Fibroblast of skin of right quadriceps (primary cell): Measurements from ENCODE around the gene CCDC60.
A peak's percentile ranks its signal among the peaks of the same experiment; 100 is the strongest.

ENCODE experiments used
- DNase-seq: peaks from one replicate; pipeline ENCODE4 v3.0.0-alpha.2; 2013

The CCDC60 gene

DNA sequence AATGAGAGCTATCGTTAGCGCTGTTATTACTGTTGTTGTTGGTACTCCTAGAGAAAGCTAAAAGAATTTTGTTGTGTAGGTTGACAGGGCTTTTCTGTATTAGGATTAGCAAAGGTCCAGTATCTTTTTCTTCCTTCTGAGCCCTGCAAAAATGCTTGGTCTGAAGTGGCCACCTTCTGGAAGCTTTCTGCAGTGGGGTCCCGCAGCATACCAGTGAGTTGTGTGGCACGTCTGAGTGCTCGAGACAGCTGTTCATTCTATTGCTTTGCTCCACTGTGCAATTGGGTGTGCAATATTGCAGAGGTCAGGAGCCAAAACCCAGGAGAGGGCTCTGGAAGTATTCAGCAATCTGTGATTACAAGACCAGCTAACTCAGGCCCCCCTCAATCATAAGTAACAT lies 57.1 kb downstream of the CCDC60 start:
- DNase-seq = no peak

DNA sequence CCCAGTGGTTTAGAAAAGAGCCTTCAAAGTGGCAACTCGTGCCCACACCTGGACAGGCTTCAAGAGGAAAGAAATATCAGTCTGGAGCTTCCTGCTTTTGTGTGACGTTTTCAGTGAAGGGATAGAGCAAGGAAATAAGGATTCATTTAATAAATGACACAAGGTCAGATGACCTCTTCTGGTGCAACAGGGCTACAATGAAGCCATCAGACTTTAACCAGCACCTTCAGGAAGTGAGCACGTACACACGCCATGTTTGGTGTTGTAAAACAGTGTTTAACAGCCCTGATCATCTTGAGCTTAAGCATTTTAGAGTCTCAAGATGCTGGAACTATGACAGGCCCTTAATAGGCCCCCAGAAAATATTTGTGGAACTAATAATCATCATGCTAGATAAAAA lies 59.1 kb downstream of the CCDC60 start:
- no peak for DNase-seq

DNA sequence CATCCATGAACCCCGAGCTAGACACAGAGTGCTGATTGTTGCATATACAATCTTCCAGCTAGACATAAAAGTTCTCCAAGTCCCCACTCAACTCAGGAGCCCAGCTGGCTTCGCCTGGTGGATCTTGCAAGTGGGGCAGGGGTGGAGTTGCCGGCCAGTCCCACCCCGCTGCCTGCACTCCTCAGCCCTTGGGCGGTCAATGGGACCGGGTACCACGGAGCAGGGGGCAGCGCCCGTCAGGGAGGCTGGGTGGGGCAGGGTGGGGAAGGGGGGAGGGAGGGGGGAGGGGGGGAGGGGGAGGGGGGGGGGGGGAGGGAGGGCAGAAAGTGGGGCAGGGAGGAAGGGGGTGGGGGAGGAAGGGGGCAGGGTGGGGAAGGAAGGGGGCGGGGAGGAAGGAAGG lies 63.0 kb downstream of the CCDC60 start:
- no peak for DNase-seq

DNA sequence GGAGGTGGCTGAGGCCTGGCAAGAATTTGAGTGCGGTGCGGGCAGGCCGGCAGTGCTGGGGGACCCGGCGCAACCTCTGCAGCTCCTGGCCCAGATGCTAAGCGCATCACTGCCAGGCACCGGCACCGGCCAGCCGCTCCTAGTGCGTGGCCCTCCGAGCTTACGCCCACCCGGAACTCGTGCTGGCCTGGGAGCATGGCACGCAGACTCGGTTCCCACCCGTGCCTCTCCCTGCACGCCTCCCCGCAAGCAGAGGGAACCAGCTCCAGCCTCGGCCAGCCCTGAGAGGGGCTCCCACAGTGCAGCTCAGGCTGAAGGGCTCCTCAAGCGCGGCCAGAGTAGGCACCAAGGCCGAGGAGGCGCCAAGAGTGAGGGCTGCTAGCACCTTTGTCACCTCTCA lies 63.7 kb downstream of the CCDC60 start:
- no peak for DNase-seq

DNA sequence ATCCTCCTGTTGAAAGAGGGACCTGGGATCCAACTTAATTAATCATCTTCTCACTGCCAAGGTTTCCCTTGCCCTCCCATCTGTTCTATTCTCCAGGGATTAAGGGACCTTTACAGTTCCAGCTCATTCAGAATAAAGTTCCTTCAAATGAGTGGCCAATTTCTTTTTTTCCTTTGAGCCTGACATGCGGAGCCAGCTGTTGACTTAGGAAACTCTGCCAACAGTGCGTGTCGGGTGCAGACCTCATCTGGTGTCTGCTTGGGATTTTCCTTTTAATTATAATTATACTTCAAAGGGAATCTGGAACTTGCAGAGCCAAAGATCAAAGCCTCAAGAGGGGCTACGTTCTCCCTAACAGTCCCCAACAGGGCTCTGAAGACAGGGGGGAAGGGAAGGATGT lies 64.8 kb downstream of the CCDC60 start:
- DNase-seq = no peak

DNA sequence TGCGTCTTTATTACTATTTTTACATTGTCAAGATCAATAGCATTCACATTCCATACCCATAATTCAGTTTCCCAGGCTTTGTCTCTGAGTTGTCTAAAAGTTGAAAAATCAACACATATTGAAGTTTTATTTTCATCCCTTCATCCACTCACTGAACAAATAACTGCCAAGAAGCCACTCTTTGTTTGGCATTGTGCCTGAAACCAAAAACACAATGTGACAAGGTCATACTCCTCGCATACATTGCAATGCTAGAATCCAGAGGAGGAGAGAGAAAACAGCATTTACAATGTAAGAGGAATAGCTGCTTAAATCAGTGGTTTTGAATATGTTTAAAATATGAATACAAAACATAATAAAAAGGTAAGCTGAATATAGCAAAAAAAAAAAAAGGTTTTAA lies 71.8 kb downstream of the CCDC60 start:
- no peak for DNase-seq

DNA sequence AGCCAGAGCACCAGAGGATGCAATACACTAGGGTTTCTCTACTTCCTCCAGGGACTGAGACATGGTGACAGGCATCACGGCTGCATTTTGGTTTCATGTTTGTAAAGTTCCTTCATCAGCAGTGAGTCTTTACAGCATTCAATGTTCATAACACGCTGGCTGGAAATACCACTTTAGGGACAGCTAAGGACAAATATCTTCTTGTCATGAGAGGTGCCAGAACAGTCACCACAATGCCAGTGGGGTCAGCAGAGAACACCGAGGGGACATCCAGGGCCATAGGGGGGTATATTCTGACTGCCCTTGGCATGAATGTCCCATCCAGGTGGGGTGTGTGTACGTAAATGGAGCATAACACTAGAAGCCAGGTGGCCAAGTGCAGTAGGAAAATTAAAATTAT lies 72.3 kb downstream of the CCDC60 start:
- DNase-seq = no peak

DNA sequence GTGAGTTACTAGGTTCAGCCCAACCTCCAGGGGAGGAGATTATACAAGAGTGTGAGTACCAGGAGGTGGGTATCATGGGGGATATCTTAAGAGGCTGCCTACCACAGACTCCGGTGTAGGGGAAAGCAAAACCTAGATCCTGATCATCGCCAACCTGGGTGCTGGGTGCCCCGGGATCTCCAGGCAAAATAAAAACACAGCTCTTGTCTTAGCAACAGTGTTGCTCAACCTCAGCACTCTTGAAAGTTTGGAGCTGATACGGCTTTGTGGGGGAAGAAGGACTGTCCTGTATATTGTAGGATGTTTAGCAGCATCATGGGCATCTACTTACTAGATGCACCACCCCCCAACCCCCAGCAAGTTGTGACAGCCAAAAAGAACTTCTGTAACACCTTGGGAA lies 74.5 kb downstream of the CCDC60 start:
- no peak for DNase-seq

DNA sequence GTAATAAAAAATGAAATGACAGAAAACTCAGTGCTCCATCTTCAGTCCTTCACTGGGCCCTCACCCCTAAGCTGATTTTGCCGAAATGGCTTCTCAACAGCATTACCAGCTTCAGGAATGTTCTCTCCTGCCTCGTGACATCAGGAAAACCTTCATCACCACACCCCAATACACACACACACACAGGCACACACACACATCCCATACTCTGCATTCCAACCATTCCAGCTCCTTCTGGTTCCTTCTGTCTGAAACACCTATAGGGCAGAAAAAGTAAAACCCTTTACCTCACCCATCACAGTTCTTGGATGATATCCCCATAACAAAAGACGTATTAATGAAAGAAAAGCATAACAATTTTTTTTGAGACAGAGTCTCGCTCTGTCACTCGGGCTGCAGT lies 75.9 kb downstream of the CCDC60 start:
- no peak for DNase-seq

DNA sequence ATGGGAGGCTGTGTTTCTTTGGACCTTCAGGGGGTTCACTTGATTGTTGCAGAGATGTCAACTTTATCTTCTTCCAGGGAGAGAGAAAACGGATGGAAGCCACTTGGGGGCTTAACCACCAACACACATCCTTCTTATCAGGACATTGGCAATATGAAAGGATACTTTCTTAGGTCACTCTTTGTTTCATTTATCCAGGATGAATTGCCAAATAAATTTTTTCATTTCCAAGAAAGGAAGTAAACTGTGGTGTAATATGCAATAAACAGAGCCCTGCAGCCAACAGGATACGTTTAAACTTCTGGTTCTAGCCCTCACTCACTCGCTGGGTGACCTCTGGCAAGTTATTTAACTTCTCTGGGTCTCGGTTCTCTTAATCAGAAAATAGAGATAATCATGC lies 77.8 kb downstream of the CCDC60 start:
- no peak for DNase-seq

DNA sequence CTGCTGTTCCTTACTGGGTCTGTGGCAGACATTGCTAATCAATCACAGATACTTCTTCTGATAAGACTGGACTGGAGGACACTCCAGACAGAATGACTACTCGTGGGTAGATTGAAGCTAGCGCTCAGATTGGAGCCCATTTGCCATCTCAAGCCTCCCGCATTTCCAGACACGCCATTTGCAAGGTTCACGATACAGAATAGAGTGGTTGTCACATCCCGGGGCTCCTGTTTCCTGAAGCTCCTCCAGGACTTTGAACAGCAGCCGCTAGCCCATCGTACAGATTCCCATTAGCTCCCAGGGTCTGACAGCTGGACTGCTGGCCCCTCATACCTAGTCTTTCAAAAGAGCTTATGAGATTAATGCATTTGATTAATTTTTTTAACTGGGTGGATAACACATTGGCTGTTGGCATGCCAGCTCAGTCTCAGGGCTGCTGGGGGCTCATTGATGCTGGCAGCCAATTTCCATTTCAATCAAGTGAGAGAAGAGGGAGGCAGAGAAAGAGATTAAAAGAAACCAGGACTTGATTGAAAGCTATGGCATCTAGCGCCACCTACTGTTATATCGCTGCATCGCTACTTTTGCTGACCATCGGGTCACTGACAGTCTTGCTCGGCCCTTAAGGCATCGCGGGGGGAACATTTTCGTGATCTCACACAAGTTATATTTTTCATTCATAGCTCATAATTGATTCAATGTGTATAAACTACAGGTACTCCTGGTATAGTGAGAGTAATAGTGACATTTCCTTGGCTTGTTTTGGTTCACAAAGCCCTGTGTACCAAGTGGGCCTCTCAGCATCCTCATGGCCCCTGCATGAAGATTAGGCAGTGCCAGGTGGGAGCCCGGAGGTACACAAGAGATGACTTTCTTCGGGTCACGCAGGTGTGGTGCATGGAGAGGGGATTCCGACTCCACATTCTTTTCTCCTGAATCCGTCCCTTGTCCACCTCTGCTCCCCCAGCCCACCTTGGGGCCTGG lies 78.6 kb downstream of the CCDC60 start:
- DNase-seq = peak; percentile 39

DNA sequence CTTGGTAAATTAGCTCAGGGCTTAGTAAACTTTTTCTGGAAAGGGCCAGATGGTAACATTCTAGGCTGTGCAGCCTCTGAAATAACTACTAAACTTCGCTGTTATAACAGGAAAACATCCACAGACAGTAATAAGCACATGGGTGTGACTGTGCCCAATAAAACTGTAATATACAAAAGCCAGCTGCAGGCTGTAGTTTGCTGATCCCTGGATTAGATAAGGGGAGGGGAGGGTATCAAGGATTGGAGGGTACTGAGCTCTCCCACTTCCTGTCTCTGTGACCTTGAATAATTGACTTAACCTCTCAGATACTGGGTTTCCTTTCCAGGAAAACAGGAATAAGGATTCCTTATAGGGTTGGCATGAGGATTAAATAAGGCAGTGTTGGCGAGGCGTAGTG lies 81.2 kb downstream of the CCDC60 start:
- DNase-seq = no peak

DNA sequence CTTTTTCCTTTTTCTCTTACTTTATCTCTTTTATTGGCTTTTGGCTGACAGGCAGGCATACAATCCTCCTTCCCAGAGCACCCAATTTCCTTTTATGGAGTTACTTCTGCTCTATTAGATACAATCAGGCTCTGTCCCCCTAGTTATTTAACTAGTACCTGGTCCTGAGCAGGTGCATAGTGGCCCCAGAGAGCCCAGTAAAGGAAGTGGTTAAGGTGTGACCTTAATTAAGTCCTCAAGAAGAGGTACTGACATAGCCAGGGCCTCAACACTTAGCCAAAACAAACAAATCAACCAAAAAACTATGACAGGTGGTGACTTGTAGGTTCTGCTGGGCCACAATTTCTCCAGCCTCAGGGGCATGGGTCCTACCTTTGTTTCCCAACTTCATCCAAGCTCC lies 82.9 kb downstream of the CCDC60 start:
- DNase-seq = no peak

DNA sequence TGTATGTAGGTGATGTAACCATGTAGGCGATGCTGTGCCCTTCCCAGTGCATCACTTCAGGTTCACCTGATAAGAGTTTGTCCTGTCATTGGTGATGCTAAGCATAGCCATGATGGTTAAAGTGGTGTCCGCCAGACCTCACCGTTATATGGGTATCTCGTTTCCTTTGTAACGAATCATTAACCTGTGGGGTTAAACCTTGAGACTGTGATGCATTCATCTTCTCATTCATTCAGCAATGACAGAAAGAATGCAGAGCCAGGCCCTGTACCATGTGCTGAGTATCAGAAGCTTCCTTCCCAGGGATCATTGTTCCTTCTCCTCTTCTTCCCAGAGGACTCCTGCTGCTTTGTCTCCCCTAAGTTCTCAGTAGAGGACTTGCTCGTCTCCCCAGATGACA lies 84.9 kb downstream of the CCDC60 start:
- DNase-seq = no peak

DNA sequence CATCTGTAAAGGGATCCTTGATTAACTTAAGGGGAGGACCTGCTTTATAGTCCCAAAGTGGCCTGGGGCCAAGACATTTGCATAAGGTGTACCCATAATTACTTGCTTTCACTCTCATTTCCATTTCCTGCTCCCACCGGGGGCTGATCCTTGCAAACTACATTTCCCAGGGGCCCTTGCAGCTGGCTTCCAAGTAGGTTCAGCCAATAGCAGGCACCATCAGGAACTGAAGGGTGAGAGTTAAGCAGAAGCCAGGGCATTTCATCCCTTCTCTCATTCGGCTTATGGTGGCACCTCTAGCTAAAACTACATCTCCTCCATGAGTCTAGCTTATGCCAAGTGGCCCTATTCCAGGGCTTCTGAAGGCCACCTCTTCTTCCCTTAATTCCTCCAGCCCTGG lies 88.8 kb downstream of the CCDC60 start:
- no peak for DNase-seq

DNA sequence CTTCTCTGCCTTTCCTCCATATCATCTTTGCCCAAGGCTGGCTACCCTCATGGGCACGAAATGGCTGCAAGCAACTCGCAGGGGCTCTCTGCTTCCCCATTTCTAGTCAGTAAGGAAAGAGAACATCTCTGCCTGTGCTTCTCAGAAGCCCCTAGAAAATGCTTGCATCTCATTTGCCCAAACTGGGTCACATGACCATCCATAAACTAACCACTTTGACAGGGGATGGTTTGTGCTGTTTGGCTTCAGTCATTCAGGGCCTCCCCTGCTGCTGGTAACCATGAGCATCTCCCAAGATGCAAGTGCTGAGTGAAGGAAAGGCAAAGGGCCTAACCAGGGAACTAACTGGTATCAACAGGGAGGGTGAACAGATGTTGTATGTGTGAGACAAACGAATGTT lies 91.1 kb downstream of the CCDC60 start:
- DNase-seq = no peak

DNA sequence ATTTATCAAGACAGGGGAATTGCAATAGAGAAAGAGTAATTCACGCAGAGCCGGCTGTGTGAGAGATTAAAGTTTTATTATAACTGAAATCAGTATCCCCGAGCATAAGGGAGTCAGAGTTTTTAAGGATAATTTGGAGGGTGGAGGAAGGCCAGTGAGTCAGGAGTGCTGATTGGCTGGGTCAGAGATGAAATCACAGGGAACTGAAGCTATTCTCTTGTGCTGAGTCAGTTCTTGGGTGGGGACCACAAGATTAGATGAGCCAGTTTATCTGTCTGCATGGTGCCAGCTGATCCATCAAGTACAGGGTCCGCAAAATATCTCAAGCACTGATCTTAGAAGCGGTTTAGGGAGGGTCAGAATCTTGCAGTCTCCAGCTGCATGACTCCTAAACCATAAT lies 96.6 kb downstream of the CCDC60 start:
- DNase-seq = no peak

DNA sequence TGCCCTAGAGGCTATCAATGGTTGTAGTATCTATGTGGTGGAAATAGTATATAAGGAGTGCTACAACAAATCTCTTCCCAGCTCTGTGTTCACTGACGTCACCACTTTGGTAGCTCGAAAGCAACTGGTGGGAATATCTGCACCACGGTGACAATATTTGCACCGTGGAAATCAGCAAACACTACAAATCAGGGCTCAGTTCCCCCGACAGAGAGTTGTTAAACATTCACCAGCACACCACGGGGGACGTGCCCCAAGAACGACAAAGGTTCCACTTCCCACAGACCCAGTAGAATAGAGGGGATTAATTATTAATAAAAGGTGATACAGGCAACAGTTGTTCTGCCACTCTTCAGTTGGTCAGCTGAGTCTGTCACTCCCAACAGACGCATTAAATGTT lies 98.4 kb downstream of the CCDC60 start:
- DNase-seq = no peak

DNA sequence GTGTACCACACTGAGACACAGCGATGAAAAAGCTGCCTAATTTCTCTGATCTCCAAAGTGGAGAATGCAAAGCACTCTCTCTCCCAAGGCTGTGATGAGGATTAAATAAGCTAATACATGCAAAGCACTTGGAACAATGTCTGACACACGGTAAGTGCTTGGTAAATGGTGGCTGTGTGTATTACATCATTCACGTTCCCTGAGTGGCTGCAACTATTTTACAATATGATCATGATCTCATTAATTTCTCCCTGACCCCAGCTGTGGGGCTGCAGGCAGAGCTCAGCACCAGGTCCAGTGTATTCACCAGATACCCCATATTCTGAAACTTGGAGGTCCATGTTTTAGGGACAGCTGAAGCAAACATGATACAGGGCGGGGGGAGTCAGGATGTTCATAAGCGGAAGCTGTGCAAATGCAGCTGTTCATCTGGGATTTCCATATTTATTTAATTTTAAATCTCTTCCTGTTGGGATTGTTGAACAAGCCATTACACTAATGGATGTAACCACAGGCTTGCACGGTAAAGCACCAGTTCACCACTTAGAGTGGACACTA lies 106.4 kb downstream of the CCDC60 start:
- DNase-seq = no peak

DNA sequence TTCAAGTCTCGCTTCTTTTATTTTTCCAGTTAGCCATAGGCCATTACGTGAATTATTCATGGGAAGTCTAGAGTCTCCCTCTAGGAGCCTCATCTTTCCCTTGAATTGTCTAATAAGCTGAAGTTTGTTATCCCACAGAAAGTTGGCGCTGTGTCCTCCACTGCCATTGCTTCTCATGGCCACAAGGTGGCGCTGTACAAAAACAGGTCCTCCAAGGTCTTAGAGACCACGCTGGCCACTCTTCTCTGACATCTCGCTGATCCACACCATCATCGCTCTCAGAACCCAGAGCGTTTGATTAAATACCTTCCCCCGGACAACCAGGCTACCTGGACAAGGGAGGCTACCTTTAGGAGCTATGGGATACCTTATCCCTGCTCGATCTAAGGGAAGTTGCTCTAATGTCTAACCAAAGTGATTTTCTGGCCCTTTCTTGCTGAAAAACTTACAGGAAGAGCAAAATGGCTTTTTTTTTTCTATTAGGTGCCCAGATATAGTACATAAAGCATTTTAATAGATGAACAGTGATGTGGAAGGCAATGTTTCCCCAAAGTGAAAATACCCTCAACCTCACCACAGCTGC lies 110.0 kb downstream of the CCDC60 start:
- peak; percentile 2 for DNase-seq

DNA sequence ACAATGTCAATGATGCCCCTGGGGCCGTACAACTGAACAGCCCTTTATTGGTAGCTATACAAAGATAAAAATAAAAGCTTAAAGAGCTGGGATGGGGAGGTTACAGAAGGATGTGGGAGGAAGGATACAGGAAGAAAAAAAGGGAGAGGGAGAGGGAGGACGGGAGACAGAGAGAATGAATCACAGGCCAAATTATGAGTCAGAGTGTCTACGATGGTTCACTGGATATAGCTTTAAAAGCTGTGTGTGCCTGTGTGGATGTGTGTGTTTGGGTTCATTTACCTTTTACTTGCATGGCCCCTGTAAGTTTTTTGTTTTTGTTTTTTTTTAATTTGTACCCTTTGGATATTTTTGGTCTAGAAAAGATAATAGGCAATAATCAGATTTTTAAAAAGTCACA lies 111.9 kb downstream of the CCDC60 start:
- no peak for DNase-seq

DNA sequence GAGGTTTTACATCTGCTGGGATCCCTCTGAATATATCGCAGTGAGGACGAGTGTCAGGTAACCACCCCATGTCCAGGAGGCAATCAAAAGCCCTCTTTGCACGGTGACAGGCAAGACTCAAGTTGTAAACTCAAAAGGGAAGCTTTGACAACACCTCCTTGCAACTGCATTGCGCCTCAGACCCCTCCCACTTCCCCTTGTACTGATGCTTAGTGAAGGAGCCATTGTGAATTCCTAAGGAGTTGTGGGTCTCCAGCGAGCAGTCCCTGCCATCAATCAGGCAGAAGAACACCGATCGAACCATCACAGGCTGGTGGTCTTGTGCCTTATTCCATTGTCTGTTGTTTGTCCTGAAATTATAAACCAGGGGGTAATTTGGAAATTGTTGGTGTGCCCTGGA lies 112.6 kb downstream of the CCDC60 start:
- no peak for DNase-seq

DNA sequence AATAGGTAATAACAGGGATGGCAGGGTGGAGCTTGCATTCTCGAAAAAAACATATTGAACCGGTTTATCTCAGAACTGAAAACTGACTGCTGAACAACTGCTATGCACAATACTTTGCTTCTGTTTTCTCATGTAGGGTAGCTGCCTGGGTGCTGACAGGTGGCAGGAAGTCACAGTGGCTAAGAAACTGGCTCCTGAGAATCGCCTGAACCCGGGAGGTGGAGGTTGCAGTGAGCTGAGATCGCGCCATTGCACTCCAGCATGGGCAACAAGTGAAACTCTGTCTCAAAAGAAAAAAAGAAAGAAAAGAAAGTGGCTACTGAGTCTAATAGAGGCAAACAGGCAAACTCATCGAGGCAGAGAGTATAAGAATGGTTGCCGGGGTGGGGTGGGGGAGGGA lies 113.1 kb downstream of the CCDC60 start:
- DNase-seq = no peak

DNA sequence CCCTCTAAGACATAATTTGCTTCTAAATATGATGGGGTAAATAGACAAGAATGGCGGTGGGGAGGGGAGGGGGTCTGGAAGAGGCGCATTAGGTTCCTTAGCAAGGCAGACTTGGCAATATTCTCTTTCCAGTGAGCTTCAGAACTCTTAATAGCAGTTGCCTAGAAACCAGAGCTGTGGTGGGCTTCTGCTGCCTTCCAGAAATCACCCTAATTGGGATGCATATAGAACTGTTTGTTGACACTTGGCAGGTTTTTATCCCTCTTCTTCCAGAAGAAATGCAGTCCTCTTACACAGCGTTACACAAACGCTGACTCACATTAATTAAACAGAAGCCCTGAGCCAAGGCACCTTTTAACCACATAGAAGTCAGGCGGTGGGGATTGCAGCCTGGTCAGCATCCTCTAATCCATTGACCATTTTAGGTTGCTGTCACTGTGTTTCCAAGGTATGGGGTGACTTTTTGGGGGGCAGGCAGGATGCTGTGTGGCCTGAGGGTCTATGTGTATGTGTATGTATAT lies 114.1 kb downstream of the CCDC60 start:
- DNase-seq = no peak
